Measurements from ENCODE around the gene NCAPD3.
"Not testable (repeated sequence)": the region's sequence is repeated elsewhere in the genome, so short reads cannot be mapped to it uniquely, and the experiment has no call there.

NCAPD3 gene

GRCh38 chr11:134224710-134225664 is 1.2 kb upstream of the NCAPD3 start:
- DNase-seq, result peak; percentile 65

- DNase-seq, result peak; percentile 6
These were observed 646 bp downstream of the NCAPD3 start for GRCh38 chr11:134223121-134223520.

- DNase-seq, result no peak
These were observed 7.0 kb downstream of the NCAPD3 start for GRCh38 chr11:134216816-134217215.

GRCh38 chr11:134215836-134216235 is 7.9 kb downstream of the NCAPD3 start:
- DNase-seq, result no peak

- peak; percentile 60 for DNase-seq
These were observed 16.1 kb downstream of the NCAPD3 start for GRCh38 chr11:134207538-134208239.

GRCh38 chr11:134206185-134206584 is 17.6 kb downstream of the NCAPD3 start:
- no peak for DNase-seq

GRCh38 chr11:134205729-134206128 is 18.0 kb downstream of the NCAPD3 start:
- DNase-seq, result no peak

GRCh38 chr11:134202661-134203060 is 21.1 kb downstream of the NCAPD3 start:
- DNase-seq, result no peak

- DNase-seq, result no peak
These were observed 23.1 kb downstream of the NCAPD3 start for GRCh38 chr11:134200688-134201087.

- no peak for DNase-seq
These were observed 24.2 kb downstream of the NCAPD3 start for GRCh38 chr11:134199531-134199930.

GRCh38 chr11:134196756-134197155 is 27.0 kb downstream of the NCAPD3 start:
- DNase-seq, result no peak

GRCh38 chr11:134188092-134188491 is 35.7 kb downstream of the NCAPD3 start:
- not testable (repeated sequence) for DNase-seq

- no peak for DNase-seq
These were observed 42.1 kb downstream of the NCAPD3 start for GRCh38 chr11:134181707-134182106.

- no peak for DNase-seq
These were observed 45.6 kb downstream of the NCAPD3 start for GRCh38 chr11:134178032-134178674.

- no peak for DNase-seq
These were observed 47.5 kb downstream of the NCAPD3 start for GRCh38 chr11:134176284-134176683.

GRCh38 chr11:134173296-134173695 is 50.5 kb downstream of the NCAPD3 start:
- DNase-seq, result no peak

- DNase-seq, result no peak
These were observed 51.8 kb downstream of the NCAPD3 start for GRCh38 chr11:134171951-134172350.

GRCh38 chr11:134170919-134171281 is 52.9 kb downstream of the NCAPD3 start:
- no peak for DNase-seq

GRCh38 chr11:134170177-134170918 is 53.4 kb downstream of the NCAPD3 start:
- no peak for DNase-seq

- DNase-seq, result no peak
These were observed 59.0 kb downstream of the NCAPD3 start for GRCh38 chr11:134164490-134165370.

- DNase-seq, result no peak
These were observed 64.1 kb downstream of the NCAPD3 start for GRCh38 chr11:134159652-134160051.

- DNase-seq, result no peak
These were observed 65.7 kb downstream of the NCAPD3 start for GRCh38 chr11:134158023-134158422.

Measured in activated CD4-positive, alpha-beta T cell treated with anti-CD3 and anti-CD28 coated beads, Interleukin-2, amount 50 U/mL, for 16 hours (primary cell).